Common myeloid progenitor, CD34-positive (primary cell): ENCODE measurements around the gene NRGN.

Experiments
- CTCF ChIA-PET: fragments of 350-600 bp; sonication (Branson Sonifier 250); formaldehyde crosslinking; loops from one replicate; lab custom pipeline; 2021; ENCODE audit warnings: antibody characterized with exemption; lab: Charles Lee
- POLR2A ChIA-PET: fragments of 350-600 bp; sonication (Branson Sonifier 250); formaldehyde crosslinking; loops from one replicate; lab custom pipeline; 2021; ENCODE audit warnings: antibody characterized with exemption; lab: Charles Lee
- DNase-seq, 3 donors: peaks; one replicate each; pipeline versions ENCODE4 v3.0.0 to v3.0.0-alpha.2; 2013
- H3K27ac ChIP-seq, 2 experiments: 1 replicate in 1 of 2; 2 replicates in 1 of 2; pipeline ENCODE4 v1.7.0; 2013; ENCODE audit warnings: inconsistent platforms in 2 of 2, low read length in 2 of 2, mild to moderate bottlenecking in 2 of 2, low read depth in 1 of 2, moderate library complexity in 1 of 2; ENCODE audit not compliant: severe bottlenecking in 2 of 2, insufficient read depth in 1 of 2, poor library complexity in 1 of 2
- H3K27me3 ChIP-seq, 5 experiments: replicated peaks in 2 of 5; 1 replicate in 3 of 5; 2 replicates in 2 of 5; pipeline versions ENCODE4 v1.6.1 to v1.7.0; 2013; ENCODE audit warnings: low read length in 4 of 5, mild to moderate bottlenecking in 2 of 5, moderate library complexity in 2 of 5, inconsistent platforms in 1 of 5; ENCODE audit not compliant: insufficient read depth in 5 of 5, control insufficient read depth in 4 of 5
- H3K36me3 ChIP-seq, 4 experiments: 1 replicate in 2 of 4; 2 replicates in 2 of 4; pipeline versions ENCODE4 v1.6.1 to v1.7.0; 2013; ENCODE audit warnings: low read length in 3 of 4, control low read depth in 1 of 4, mild to moderate bottlenecking in 1 of 4; ENCODE audit not compliant: control insufficient read depth in 4 of 4, insufficient read depth in 4 of 4
- H3K4me1 ChIP-seq, 4 experiments: 1 replicate in 3 of 4; 2 replicates in 1 of 4; pipeline versions ENCODE4 v1.6.1 to v1.7.1; 2013; ENCODE audit warnings: low read length in 3 of 4, mild to moderate bottlenecking in 3 of 4, control low read depth in 1 of 4, inconsistent platforms in 1 of 4, moderate library complexity in 1 of 4; ENCODE audit not compliant: control insufficient read depth in 4 of 4, insufficient read depth in 4 of 4; ENCODE audit errors: control extremely low read depth in 1 of 4
- H3K4me3 ChIP-seq, 7 experiments: 1 replicate in 4 of 7; 2 replicates in 3 of 7; pipeline versions ENCODE4 v1.5.1 to v1.7.0; 2013; ENCODE audit warnings: mild to moderate bottlenecking in 7 of 7, low read length in 6 of 7, moderate library complexity in 6 of 7, inconsistent platforms in 2 of 7, low read depth in 2 of 7, control low read depth in 1 of 7; ENCODE audit not compliant: insufficient read depth in 4 of 7, control insufficient read depth in 1 of 7; ENCODE audit errors: extremely low read depth in 1 of 7
- H3K9me3 ChIP-seq, 5 experiments: 1 replicate in 4 of 5; 2 replicates in 1 of 5; pipeline versions ENCODE4 v1.6.1 to v1.7.1; 2013; ENCODE audit warnings: low read length in 4 of 5, mild to moderate bottlenecking in 2 of 5, inconsistent platforms in 1 of 5, low read depth in 1 of 5, moderate library complexity in 1 of 5; ENCODE audit not compliant: control insufficient read depth in 4 of 5, insufficient read depth in 2 of 5; ENCODE audit errors: control extremely low read depth in 1 of 5
- WGBS: methylation state at CpG from one replicate; pipeline ENCODE4 v1.1.5; 2013; ENCODE audit not compliant: insufficient coverage; 5-methylcytosine and 5-hydroxymethylcytosine counted together

Gene NRGN

GRCh38 chr11:124738713-124739478 is 846 bp upstream of the NRGN start:
- WGBS = 98% methylated on average over 19 of the region's 21 CpGs
- Histone ChIP-seq H3K36me3 (peaks cover 0 to 4% (median 0%) of the 10 kb centered on the region in 4 experiments), H3K27me3 (no peaks in the 10 kb centered on the region), H3K4me3 (peak overlapping the region in 5 of 7 experiments; percentile 40 to 84 (median 75)), H3K27ac (no peak overlapping the region), H3K9me3 (no peaks in the 10 kb centered on the region), H3K4me1 (peaks cover 0 to 62% (median 47%) of the 10 kb centered on the region in 4 experiments)
- ChIA-PET CTCF (interaction anchor here (0.9 to 16.4 kb wide), 7 partner anchors 9 to 94 kb away, joined by 3 to 205 read pairs (median 3); partner anchors contain the start of genes ESAM and VSIG2), POLR2A (no interaction called here)
- DNase-seq = no peak

GRCh38 chr11:124740277-124740882 is 638 bp downstream of the NRGN start:
- CTCF ChIA-PET = interaction anchor here (0.8 to 16.4 kb wide), 7 partner anchors 14 to 69 kb away, joined by 3 to 205 read pairs (median 5); partner anchors contain the start of genes ESAM, SIAE, SPA17 and VSIG2
- Histone ChIP-seq H3K9me3 (no peaks in the 10 kb centered on the region), H3K27ac (no peak overlapping the region), H3K4me1 (peaks cover 0 to 55% (median 45%) of the 10 kb centered on the region in 4 experiments), H3K36me3 (peaks cover 0 to 4% (median 0%) of the 10 kb centered on the region in 4 experiments), H3K4me3 (peak overlapping the region; percentile 40 to 84 (median 75)), H3K27me3 (no peaks in the 10 kb centered on the region)
- POLR2A ChIA-PET = no interaction called here
- WGBS = 0% methylated on average over 32 of the region's 37 CpGs
- peak; percentile 66 to 82 (median 77) for DNase-seq

- ChIA-PET CTCF (interaction anchor here (1.1 to 16.4 kb wide), 7 partner anchors 8 to 72 kb away, joined by 3 to 205 read pairs (median 6); partner anchors contain the start of genes ESAM and VSIG2), POLR2A (no interaction called here)
- Histone ChIP-seq H3K4me1 (peaks cover 0 to 46% (median 39%) of the 10 kb centered on the region in 4 experiments), H3K27me3 (no peaks in the 10 kb centered on the region), H3K27ac (no peak overlapping the region), H3K9me3 (no peaks in the 10 kb centered on the region), H3K4me3 (no peak overlapping the region), H3K36me3 (peaks cover 0 to 8% (median 0%) of the 10 kb centered on the region in 4 experiments)
- WGBS = 100% methylated on average over 2 of the region's 2 CpGs
- no peak for DNase-seq
Measured at GRCh38 chr11:124742555-124742954, 2.8 kb downstream of the NRGN start.

GRCh38 chr11:124743050-124743449 is 3.3 kb downstream of the NRGN start:
- Histone ChIP-seq H3K9me3 (no peaks in the 10 kb centered on the region), H3K36me3 (peaks cover 0 to 9% (median 0%) of the 10 kb centered on the region in 4 experiments), H3K27me3 (no peaks in the 10 kb centered on the region), H3K27ac (no peak overlapping the region), H3K4me3 (no peak overlapping the region), H3K4me1 (peaks cover 0 to 44% (median 35%) of the 10 kb centered on the region in 4 experiments)
- ChIA-PET POLR2A (no interaction called here), CTCF (interaction anchor here (1.1 to 16.4 kb wide), 6 partner anchors 8 to 73 kb away, joined by 3 to 205 read pairs (median 9); partner anchors contain the start of genes ESAM and VSIG2)
- WGBS = 100% methylated on average over 1 of the region's 6 CpGs
- no peak for DNase-seq

DNA sequence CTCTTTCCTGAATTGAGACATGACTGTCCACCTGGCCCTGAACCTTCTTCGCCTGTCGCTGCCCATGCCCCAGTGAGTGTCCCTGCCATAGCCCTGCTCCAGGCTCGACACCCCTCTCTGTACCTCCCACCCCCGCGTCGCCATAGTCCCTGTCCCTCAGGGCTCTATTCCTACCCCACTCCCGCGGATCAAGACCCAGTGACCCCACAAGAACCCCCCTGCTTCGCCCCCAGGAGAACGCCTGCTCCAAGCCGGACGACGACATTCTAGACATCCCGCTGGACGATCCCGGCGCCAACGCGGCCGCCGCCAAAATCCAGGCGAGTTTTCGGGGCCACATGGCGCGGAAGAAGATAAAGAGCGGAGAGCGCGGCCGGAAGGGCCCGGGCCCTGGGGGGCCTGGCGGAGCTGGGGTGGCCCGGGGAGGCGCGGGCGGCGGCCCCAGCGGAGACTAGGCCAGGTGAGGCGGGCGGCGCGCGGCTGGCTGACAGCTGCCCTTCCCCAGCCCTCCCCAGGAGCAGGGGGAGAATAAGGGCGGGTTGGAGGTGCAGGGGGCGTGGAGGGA is 5.6 kb downstream of the NRGN start:
- CTCF ChIA-PET = interaction anchor here (0.8 to 16.4 kb wide), 10 partner anchors 8 to 75 kb away, joined by 3 to 205 read pairs (median 7); partner anchors contain the start of genes ESAM and VSIG2
- Histone ChIP-seq H3K9me3 (no peaks in the 10 kb centered on the region), H3K27ac (no peak overlapping the region), H3K4me1 (peaks cover 0 to 43% (median 27%) of the 10 kb centered on the region in 4 experiments), H3K27me3 (no peaks in the 10 kb centered on the region), H3K36me3 (peaks cover 0 to 9% (median 0%) of the 10 kb centered on the region in 4 experiments), H3K4me3 (peak overlapping the region in 4 of 7 experiments; percentile 81 to 91 (median 86))
- POLR2A ChIA-PET = no interaction called here
- 90% methylated on average over 36 of the region's 44 CpGs for WGBS
- DNase-seq = no peak

GRCh38 chr11:124745835-124746620 is 6.3 kb downstream of the NRGN start:
- H3K27me3 ChIP-seq = no peaks in the 10 kb centered on the region
- H3K4me3 ChIP-seq = peak overlapping the region; percentile 37 to 91 (median 81)
- WGBS = under 1% methylated on average over 28 of the region's 41 CpGs
- ChIA-PET CTCF (interaction anchor here (0.8 to 16.4 kb wide), 18 partner anchors 9 to 151 kb away, joined by 3 to 205 read pairs (median 5); partner anchors contain the start of genes ESAM, SIAE and VSIG2), POLR2A (interaction anchor here (1.0 to 1.2 kb wide), 2 partner anchors 12 to 16 kb away, joined by 3 read pairs; partner anchors contain the start of gene ESAM)
- peak overlapping the region in 1 of 2 experiments; percentile 36 for H3K27ac ChIP-seq
- H3K9me3 ChIP-seq = no peaks in the 10 kb centered on the region
- H3K4me1 ChIP-seq = peaks cover 0 to 36% (median 20%) of the 10 kb centered on the region in 4 experiments
- peaks cover 0 to 9% (median 0%) of the 10 kb centered on the region in 4 experiments for H3K36me3 ChIP-seq
- peak in 2 of 3 donors; percentile 62 to 72 for DNase-seq
